GM10266 (cell line): ENCODE measurements around the gene ARPC1A.
A peak's percentile ranks its signal among the peaks of the same experiment; 100 is the strongest.

ENCODE experiments used
- DNase-seq: peaks from one replicate; pipeline ENCODE4 v3.0.0; 2012; ENCODE audit errors: extremely low spot score
- CTCF ChIP-seq: IDR thresholded peaks from 2 replicates; pipeline ENCODE4 v1.5.1; 2012; ENCODE audit warnings: mild to moderate bottlenecking, low read depth; ENCODE audit not compliant: control insufficient read depth, insufficient read depth; ENCODE audit errors: missing control alignments

ARPC1A gene

GRCh38 chr7:99392046-99392445 lies 66.3 kb downstream of the ARPC1A start:
- no peak for DNase-seq
- TF ChIP-seq CTCF: no peak

- no peak for TF ChIP-seq CTCF
- DNase-seq: no peak
Observed at GRCh38 chr7:99392659-99393354, 67.1 kb downstream of the ARPC1A start.

GRCh38 chr7:99393355-99394187 lies 67.9 kb downstream of the ARPC1A start:
- no peak for TF ChIP-seq CTCF
- no peak for DNase-seq

- DNase-seq: no peak
Observed at GRCh38 chr7:99394188-99394502, 68.4 kb downstream of the ARPC1A start.

GRCh38 chr7:99395616-99396327 lies 70.1 kb downstream of the ARPC1A start:
- DNase-seq: no peak
- TF ChIP-seq CTCF: peak; percentile 8

More at GRCh38 chr7:99394188-99394502, 68.4 kb downstream of the ARPC1A start:
- TF ChIP-seq CTCF: no peak

- no peak for DNase-seq
- no peak for TF ChIP-seq CTCF
Observed at GRCh38 chr7:99396418-99397296, 71.0 kb downstream of the ARPC1A start.
